Sigmoid colon (tissue), 3 donors: ENCODE results near the gene PBX3.
"Not testable (repeated sequence)": the region's sequence is repeated elsewhere in the genome, so short reads cannot be mapped to it uniquely, and the experiment has no call there.

Source experiments
- CTCF ChIP-seq, 4 experiments: fragments of 450-650 bp in 3 of 4; fragments of 200-600 bp in 1 of 4; IDR thresholded peaks; one replicate each; pipeline ENCODE4 v1.5.1; 2016 to 2019; ENCODE audit warnings: antibody characterized with exemption in 4 of 4, mild to moderate bottlenecking in 3 of 4, moderate library complexity in 2 of 4
- POLR2A ChIP-seq, 2 donors: fragments of 450-650 bp; IDR thresholded peaks; one replicate each; pipeline ENCODE4 v1.6.1; 2016; ENCODE audit warnings: antibody characterized with exemption in 2 of 2, mild to moderate bottlenecking in 2 of 2, moderate library complexity in 2 of 2

GRCh38 chr9:125823874-125824406 is 76.8 kb downstream of the PBX3 start:
- TF ChIP-seq POLR2A, CTCF (IDR thresholded peaks at IDR 0.05): not testable (repeated sequence)
